NB4 (cell line): ENCODE data around the gene TRMT11.
"Not testable (repeated sequence)": the region's sequence is repeated elsewhere in the genome, so short reads cannot be mapped to it uniquely, and the experiment has no call there.

Experiments used
- CTCF ChIP-seq: IDR thresholded peaks from one replicate; pipeline ENCODE4 v1.5.1; 2012; ENCODE audit warnings: low read depth, low read length
- MAX ChIP-seq: IDR thresholded peaks from 2 replicates; pipeline ENCODE4 v1.6.1; 2011; ENCODE audit warnings: low read depth, low read length
- POLR2A ChIP-seq: IDR thresholded peaks from 2 replicates; pipeline ENCODE4 v1.6.1; 2011; ENCODE audit warnings: mild to moderate bottlenecking; ENCODE audit not compliant: insufficient read length; ENCODE audit errors: extremely low read depth

GRCh38 chr6:125972478-125972877 is 13.9 kb upstream of the TRMT11 start:
- TF ChIP-seq CTCF, POLR2A, MAX: not testable (repeated sequence)
